Testis (tissue), 2 donors: ENCODE measurements around the gene BEST1.

ENCODE experiments used
- CTCF ChIP-seq, 3 experiments: fragments of 450-650 bp in 2 of 3; fragments of 200-600 bp in 1 of 3; sonication (generic) in 1 of 3; IDR thresholded peaks; one replicate each; pipeline ENCODE4 v1.5.1; 2016 to 2019; ENCODE audit warnings: antibody characterized with exemption in 3 of 3, mild to moderate bottlenecking in 2 of 3, moderate library complexity in 1 of 3
- POLR2A ChIP-seq: fragments of 450-650 bp; IDR thresholded peaks from one replicate; pipeline ENCODE4 v1.6.1; 2017; ENCODE audit warnings: antibody characterized with exemption, mild to moderate bottlenecking, moderate library complexity

- TF ChIP-seq POLR2A (no peak), CTCF (IDR thresholded peaks at IDR 0.05) (no peak)
Measured at GRCh38 chr11:61911128-61911700, 38.9 kb upstream of the BEST1 start.
